Medulla oblongata (tissue), 1 donor: Measurements from ENCODE around the gene BGN.

ENCODE experiments used
- DNase-seq: peaks from one replicate; pipeline ENCODE4 v3.0.0-alpha.2; 2015; ENCODE audit errors: extremely low spot score

BGN gene

GRCh38 chrX:153460826-153461225, 34.0 kb upstream of the BGN start:
- DNase-seq = peak; percentile 27

GRCh38 chrX:153462291-153462690, 32.5 kb upstream of the BGN start:
- no peak for DNase-seq

- no peak for DNase-seq
These were observed 31.7 kb upstream of the BGN start for GRCh38 chrX:153463031-153463430.

- no peak for DNase-seq
These were observed 31.2 kb upstream of the BGN start for GRCh38 chrX:153463556-153463955.

GRCh38 chrX:153464116-153464515, 30.7 kb upstream of the BGN start:
- DNase-seq = no peak

GRCh38 chrX:153465691-153466380, 28.9 kb upstream of the BGN start:
- DNase-seq = no peak

- DNase-seq = no peak
These were observed 26.7 kb upstream of the BGN start for GRCh38 chrX:153468008-153468580.

GRCh38 chrX:153469811-153470410, 24.9 kb upstream of the BGN start:
- no peak for DNase-seq

- peak; percentile 89 for DNase-seq
These were observed 24.1 kb upstream of the BGN start, which contains the start of gene HAUS7 for GRCh38 chrX:153470411-153471363. HAUS7 (minus strand) TSS chrX:153470576; CDS start chrX:153470557, 19 bp downstream.

- no peak for DNase-seq
These were observed 23.0 kb upstream of the BGN start for GRCh38 chrX:153471663-153472280.

GRCh38 chrX:153473126-153473525, 21.7 kb upstream of the BGN start:
- no peak for DNase-seq

GRCh38 chrX:153474266-153474665, 20.5 kb upstream of the BGN start:
- no peak for DNase-seq

- DNase-seq = peak; percentile 23
These were observed 20.1 kb upstream of the BGN start for GRCh38 chrX:153474718-153475117.

- no peak for DNase-seq
These were observed 19.5 kb upstream of the BGN start for GRCh38 chrX:153475271-153475670.

GRCh38 chrX:153475751-153476281, 19.0 kb upstream of the BGN start:
- no peak for DNase-seq

GRCh38 chrX:153476666-153477363, 18.0 kb upstream of the BGN start:
- DNase-seq = no peak

- no peak for DNase-seq
These were observed 17.4 kb upstream of the BGN start for GRCh38 chrX:153477364-153477857.

GRCh38 chrX:153477901-153478300, 16.9 kb upstream of the BGN start:
- no peak for DNase-seq

- DNase-seq = peak; percentile 35
These were observed 16.0 kb upstream of the BGN start for GRCh38 chrX:153478746-153479145.

- no peak for DNase-seq
These were observed 13.7 kb upstream of the BGN start for GRCh38 chrX:153481043-153481442.
